Gastrocnemius medialis (tissue), 4 donors: Measurements from ENCODE around the gene C19orf25.

Experiments
- POLR2A ChIP-seq, 2 donors: fragments of 450-650 bp; IDR thresholded peaks; one replicate each; pipeline ENCODE4 v1.6.1; 2017; ENCODE audit warnings: antibody characterized with exemption in 2 of 2, mild to moderate bottlenecking in 2 of 2, moderate library complexity in 2 of 2
- TF ChIP-seq, protein P1 (sequence below), 5 experiments: fragments of 450-650 bp in 3 of 5; fragments of 200-600 bp in 2 of 5; sonication (generic) in 2 of 5; IDR thresholded peaks in 4 of 5; conservative IDR thresholded peaks in 1 of 5; 1 replicate in 4 of 5; 2 replicates in 1 of 5; pipeline ENCODE4 v1.5.1; 2016 to 2019; ENCODE audit warnings: antibody characterized with exemption in 5 of 5, mild to moderate bottlenecking in 3 of 5, moderate library complexity in 3 of 5

DNA sequence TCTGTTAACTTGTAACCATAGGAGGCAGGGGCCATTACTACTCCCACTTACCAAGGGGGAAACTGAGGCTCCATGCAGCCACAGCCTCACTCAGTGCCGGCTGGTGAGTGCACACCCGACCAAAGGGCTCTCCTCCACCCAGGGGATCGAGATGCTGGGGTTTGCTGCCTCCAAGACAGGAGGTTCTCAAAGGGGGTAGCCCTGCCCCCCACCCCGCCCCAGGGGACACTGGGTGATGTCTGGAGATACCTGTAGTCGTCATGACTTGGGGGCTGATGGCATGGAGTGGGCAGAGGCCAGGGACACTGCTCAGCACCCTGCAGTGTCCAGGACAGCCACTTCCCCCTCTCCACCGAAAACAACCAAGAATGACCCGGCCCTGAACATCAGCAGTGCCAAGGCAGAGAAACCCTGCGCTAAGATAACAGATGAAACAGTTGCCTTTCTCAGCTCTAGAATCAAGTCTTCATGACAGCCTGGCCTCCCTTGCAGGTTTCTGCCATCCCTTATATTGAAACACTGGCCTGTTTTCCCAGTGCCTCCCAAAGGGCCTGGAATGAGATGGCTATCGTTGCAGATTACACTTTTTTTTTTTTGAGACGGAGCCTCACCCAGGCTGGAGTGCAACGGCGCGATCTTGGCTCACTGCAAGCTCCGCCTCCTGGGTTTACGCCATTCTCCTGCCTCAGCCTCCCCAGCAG lies 15.2 kb upstream of the C19orf25 start:
- TF ChIP-seq, protein P1, sequence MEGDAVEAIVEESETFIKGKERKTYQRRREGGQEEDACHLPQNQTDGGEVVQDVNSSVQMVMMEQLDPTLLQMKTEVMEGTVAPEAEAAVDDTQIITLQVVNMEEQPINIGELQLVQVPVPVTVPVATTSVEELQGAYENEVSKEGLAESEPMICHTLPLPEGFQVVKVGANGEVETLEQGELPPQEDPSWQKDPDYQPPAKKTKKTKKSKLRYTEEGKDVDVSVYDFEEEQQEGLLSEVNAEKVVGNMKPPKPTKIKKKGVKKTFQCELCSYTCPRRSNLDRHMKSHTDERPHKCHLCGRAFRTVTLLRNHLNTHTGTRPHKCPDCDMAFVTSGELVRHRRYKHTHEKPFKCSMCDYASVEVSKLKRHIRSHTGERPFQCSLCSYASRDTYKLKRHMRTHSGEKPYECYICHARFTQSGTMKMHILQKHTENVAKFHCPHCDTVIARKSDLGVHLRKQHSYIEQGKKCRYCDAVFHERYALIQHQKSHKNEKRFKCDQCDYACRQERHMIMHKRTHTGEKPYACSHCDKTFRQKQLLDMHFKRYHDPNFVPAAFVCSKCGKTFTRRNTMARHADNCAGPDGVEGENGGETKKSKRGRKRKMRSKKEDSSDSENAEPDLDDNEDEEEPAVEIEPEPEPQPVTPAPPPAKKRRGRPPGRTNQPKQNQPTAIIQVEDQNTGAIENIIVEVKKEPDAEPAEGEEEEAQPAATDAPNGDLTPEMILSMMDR (IDR thresholded peaks at IDR 0.05 in 4 of 5, conservative IDR thresholded peaks at IDR 0.05 in 1 of 5), result no peak
- no peak for TF ChIP-seq POLR2A (IDR thresholded peaks at IDR 0.05)
